SJSA1 (cell line): ENCODE results near the gene HDC. TPM values are rescaled to one million over a fixed set of nuclear protein-coding genes. Genes with fewer than 3 reads are reported as not detected.

Source experiments
- DNase-seq, 2 experiments: peaks; one replicate each; pipeline ENCODE4 v3.0.0-alpha.2; 2015 to 2020; ENCODE audit warnings: low spot score in 2 of 2, low read depth in 1 of 2
- H3K27ac ChIP-seq: fragments of 250-450 bp; sonication (Bioruptor Pico); 2 replicates; pipeline ENCODE4 v1.5.1; 2020; ENCODE audit warnings: mild to moderate bottlenecking, moderate library complexity
- H3K27me3 ChIP-seq: fragments of 250-450 bp; sonication (Bioruptor Pico); replicated peaks from 2 replicates; pipeline ENCODE4 v1.5.1; 2020; ENCODE audit warnings: mild to moderate bottlenecking, moderate library complexity
- H3K36me3 ChIP-seq: fragments of 250-450 bp; sonication (Bioruptor Pico); 2 replicates; pipeline ENCODE4 v1.5.1; 2020; ENCODE audit warnings: mild to moderate bottlenecking
- H3K4me1 ChIP-seq: fragments of 250-450 bp; sonication (Bioruptor Pico); replicated peaks from 2 replicates; pipeline ENCODE4 v1.6.1; 2021; ENCODE audit warnings: mild to moderate bottlenecking
- H3K4me3 ChIP-seq: fragments of 250-450 bp; sonication (Bioruptor Pico); 2 replicates; pipeline ENCODE4 v1.5.1; 2020; ENCODE audit warnings: mild to moderate bottlenecking
- H3K9me3 ChIP-seq: fragments of 250-450 bp; sonication (Bioruptor Pico); replicated peaks from 2 replicates; pipeline ENCODE4 v1.5.1; 2020; ENCODE audit warnings: mild to moderate bottlenecking
- total RNA-seq: library from RNA; depleted of rRNA; stranded (reverse); fragments of >200 nt; shearing (Covaris generic); gene quantifications from 2 replicates; pipeline ENCODE4 v1.2.3, GENCODE V29; 2014

Gene HDC
- total RNA-seq, 1 experiment from 2014 or later, result not detected

GRCh38 chr15:50247819-50248655 is 17.5 kb downstream of the HDC start:
- no peak overlapping the region for H3K4me3 ChIP-seq
- DNase-seq, result peak in 1 of 2 experiments; percentile 7

GRCh38 chr15:50246631-50247030 is 18.9 kb downstream of the HDC start:
- Histone ChIP-seq H3K36me3 (no peaks in the 10 kb centered on the region), H3K4me3 (no peak overlapping the region), H3K9me3 (no peaks in the 10 kb centered on the region), H3K4me1 (no peaks in the 10 kb centered on the region; the same call in 1 of the 2 replicates), H3K27me3 (no peaks in the 10 kb centered on the region), H3K27ac (no peak overlapping the region)
- DNase-seq, result no peak

More at GRCh38 chr15:50247819-50248655, 17.5 kb downstream of the HDC start:
- Histone ChIP-seq H3K27me3 (no peaks in the 10 kb centered on the region), H3K4me1 (no peaks in the 10 kb centered on the region; the same call in 1 of the 2 replicates), H3K9me3 (no peaks in the 10 kb centered on the region), H3K36me3 (no peaks in the 10 kb centered on the region), H3K27ac (no peak overlapping the region)

DNA sequence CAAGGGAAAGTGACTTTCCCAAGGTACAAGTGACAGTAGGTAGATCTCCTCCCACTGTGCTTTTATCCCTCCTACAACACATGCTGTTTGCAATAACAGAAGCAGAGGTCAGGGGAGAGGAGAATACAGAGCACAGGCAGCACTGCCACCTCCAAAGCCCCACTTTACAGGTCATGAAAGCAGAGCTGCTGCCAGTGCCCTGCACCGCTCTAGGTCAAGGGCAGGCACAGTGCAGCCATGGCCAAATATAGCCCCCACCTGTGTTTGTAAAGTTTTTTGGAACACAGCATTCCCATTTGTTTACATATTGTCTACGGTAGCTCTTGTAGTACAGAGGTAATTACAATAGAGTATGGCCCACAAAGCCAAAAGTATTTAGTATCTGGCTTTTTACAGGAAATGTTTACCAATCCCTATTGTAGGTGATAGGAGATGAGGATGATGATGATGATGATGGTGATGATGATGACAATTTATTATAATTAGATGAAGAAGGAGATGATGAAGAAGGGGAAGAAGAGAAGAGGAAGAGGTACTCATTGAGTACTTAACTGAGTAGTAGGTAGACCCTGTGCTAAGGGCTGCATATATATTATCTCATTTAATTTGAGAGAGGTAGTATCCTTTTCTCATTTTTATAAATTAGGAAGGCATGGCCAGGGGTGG is 20.4 kb downstream of the HDC start:
- H3K4me1 ChIP-seq, result no peaks in the 10 kb centered on the region; the same call in 1 of the 2 replicates
- no peaks in the 10 kb centered on the region for H3K27me3 ChIP-seq
- DNase-seq, result no peak
- H3K4me3 ChIP-seq, result no peak overlapping the region
- no peaks in the 10 kb centered on the region for H3K36me3 ChIP-seq
- no peak overlapping the region for H3K27ac ChIP-seq
- no peaks in the 10 kb centered on the region for H3K9me3 ChIP-seq

DNA sequence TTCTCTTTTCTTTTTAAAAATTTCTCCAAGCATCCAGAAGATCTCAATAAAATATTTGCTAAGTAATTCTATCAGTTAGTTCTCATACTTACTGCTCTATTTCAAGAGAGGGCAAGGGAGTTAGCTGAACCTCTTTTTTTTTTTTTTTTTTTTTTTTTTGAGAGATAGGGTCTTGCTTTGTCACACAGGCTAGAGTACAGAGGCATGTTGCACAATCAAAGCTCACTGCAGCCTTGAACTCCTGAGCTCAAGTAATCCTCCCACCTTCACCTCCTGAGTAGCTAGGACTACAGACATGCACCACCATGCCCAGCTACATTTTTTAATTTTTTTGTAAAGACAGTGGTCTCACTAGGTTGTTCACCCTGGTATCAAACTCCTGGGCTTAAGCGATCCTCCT is 21.4 kb downstream of the HDC start:
- no peak overlapping the region for H3K27ac ChIP-seq
- DNase-seq, result no peak
- no peaks in the 10 kb centered on the region for H3K36me3 ChIP-seq
- no peaks in the 10 kb centered on the region for H3K27me3 ChIP-seq
- no peaks in the 10 kb centered on the region for H3K9me3 ChIP-seq
- no peak overlapping the region for H3K4me3 ChIP-seq
- no peaks in the 10 kb centered on the region; the same call in 1 of the 2 replicates for H3K4me1 ChIP-seq

DNA sequence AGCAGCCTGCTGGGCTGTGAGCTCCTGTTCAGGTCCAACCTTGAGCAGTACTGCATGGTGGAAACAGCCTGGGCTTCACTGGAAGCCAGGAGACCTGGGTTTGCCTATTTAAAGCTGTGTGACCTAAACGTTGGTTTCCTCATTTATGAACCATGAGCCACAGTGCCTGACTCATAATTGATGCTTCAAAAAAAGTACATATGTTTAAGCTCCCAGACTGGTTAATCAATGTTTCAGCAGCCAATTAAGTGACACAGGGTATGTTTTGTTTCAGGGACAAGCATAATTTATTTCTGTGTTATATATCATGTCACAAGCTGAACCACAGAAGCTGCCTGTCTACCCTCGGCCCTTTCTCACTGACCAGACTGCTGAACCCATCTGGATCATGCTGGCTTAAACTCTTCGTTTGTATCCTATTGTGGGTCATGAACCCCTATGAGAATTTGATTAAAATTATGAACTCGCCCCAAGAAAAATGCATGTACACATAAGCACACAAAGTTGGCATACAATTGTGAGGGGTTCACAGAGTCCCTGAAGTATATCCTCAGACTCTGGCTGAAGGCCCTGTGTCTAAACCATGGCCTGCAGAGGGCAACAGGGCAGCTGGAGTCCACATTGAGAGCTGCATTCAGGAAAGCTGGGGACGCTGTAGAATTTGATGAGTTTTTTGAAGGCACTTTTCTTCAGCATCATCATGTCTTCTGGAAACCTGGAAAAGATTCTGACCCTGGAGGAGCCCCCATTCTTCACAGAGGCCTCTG is 23.7 kb downstream of the HDC start:
- H3K27ac ChIP-seq, result no peak overlapping the region
- no peak for DNase-seq
- no peaks in the 10 kb centered on the region for H3K36me3 ChIP-seq

GRCh38 chr15:50238255-50238654 is 27.3 kb downstream of the HDC start:
- no peak for DNase-seq
- H3K4me1 ChIP-seq, result no peaks in the 10 kb centered on the region
- no peaks in the 10 kb centered on the region for H3K9me3 ChIP-seq
- H3K36me3 ChIP-seq, result no peaks in the 10 kb centered on the region
- no peak overlapping the region for H3K27ac ChIP-seq
- H3K4me3 ChIP-seq, result no peak overlapping the region
- H3K27me3 ChIP-seq, result no peaks in the 10 kb centered on the region

More for the DNA sequence above, 23.7 kb downstream of the HDC start:
- H3K4me3 ChIP-seq, result no peak overlapping the region
- no peaks in the 10 kb centered on the region for H3K27me3 ChIP-seq
- H3K9me3 ChIP-seq, result no peaks in the 10 kb centered on the region
- no peaks in the 10 kb centered on the region for H3K4me1 ChIP-seq

- Histone ChIP-seq H3K36me3 (no peaks in the 10 kb centered on the region), H3K27me3 (no peaks in the 10 kb centered on the region), H3K27ac (no peak overlapping the region), H3K4me3 (no peak overlapping the region), H3K9me3 (no peaks in the 10 kb centered on the region), H3K4me1 (no peaks in the 10 kb centered on the region)
- DNase-seq, result no peak
Observed at GRCh38 chr15:50236433-50236832, 29.1 kb downstream of the HDC start.

DNA sequence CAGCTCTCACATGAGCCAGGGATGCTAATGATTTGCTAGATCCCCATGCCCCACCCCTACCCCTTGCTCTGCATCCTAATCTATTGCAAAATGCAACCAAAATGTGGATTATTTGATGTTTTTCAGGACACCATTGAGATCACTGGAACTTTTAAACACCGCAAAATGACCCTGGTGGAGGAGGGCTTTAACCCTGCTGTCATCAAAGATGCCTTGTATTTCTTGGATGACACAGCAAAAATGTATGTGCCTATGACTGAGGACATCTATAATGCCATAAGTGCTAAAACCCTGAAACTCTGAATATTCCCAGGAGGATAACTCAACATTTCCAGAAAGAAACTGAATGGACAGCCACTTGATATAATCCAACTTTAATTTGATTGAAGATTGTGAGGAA is 29.7 kb downstream of the HDC start:
- H3K27me3 ChIP-seq, result no peaks in the 10 kb centered on the region
- no peaks in the 10 kb centered on the region for H3K36me3 ChIP-seq
- no peaks in the 10 kb centered on the region for H3K9me3 ChIP-seq
- no peaks in the 10 kb centered on the region for H3K4me1 ChIP-seq
- no peak overlapping the region for H3K4me3 ChIP-seq
- H3K27ac ChIP-seq, result no peak overlapping the region
- DNase-seq, result no peak

- no peaks in the 10 kb centered on the region for H3K36me3 ChIP-seq
- no peaks in the 10 kb centered on the region for H3K27me3 ChIP-seq
- no peak overlapping the region for H3K27ac ChIP-seq
- H3K4me3 ChIP-seq, result no peak overlapping the region
- H3K4me1 ChIP-seq, result no peaks in the 10 kb centered on the region
- no peaks in the 10 kb centered on the region for H3K9me3 ChIP-seq
- DNase-seq, result no peak
Observed at GRCh38 chr15:50234764-50235163, 30.8 kb downstream of the HDC start.

DNA sequence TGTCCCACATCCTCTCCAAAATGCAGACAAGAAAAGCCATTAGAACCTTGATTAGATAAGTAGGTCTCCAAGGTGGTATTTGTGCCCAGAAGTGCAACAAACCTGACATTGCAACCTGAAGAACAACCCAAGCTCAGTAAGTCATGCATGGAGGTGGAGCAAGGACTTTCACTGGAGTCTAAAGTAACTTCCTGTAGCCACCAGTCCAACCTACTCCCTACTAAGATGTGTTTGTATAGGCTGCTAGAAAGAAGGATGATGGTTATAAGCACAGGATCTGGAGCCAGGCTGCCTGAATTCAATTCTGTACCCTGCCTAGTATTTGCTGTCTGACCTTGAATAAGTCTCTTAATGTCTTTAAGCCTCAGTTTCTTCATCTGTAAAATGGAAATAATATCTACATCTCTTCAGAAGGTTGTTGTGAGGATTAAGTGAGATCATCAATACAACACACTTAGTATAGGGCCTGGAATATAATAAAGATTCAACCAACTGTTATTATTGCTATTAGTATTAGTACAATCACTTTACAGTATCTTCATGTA is 32.3 kb downstream of the HDC start:
- Histone ChIP-seq H3K9me3 (no peaks in the 10 kb centered on the region), H3K36me3 (no peaks in the 10 kb centered on the region), H3K4me3 (no peak overlapping the region), H3K27ac (no peak overlapping the region), H3K27me3 (no peaks in the 10 kb centered on the region), H3K4me1 (no peaks in the 10 kb centered on the region)
- DNase-seq, result no peak

GRCh38 chr15:50232791-50233190 is 32.7 kb downstream of the HDC start:
- no peak for DNase-seq
- H3K27me3 ChIP-seq, result no peaks in the 10 kb centered on the region
- no peak overlapping the region for H3K4me3 ChIP-seq
- no peak overlapping the region for H3K27ac ChIP-seq
- H3K4me1 ChIP-seq, result no peaks in the 10 kb centered on the region
- no peaks in the 10 kb centered on the region for H3K36me3 ChIP-seq
- H3K9me3 ChIP-seq, result no peaks in the 10 kb centered on the region

GRCh38 chr15:50231761-50232160 is 33.8 kb downstream of the HDC start:
- no peak overlapping the region for H3K27ac ChIP-seq
- DNase-seq, result no peak
- H3K9me3 ChIP-seq, result no peaks in the 10 kb centered on the region
- H3K4me1 ChIP-seq, result no peaks in the 10 kb centered on the region
- H3K4me3 ChIP-seq, result no peak overlapping the region
- no peaks in the 10 kb centered on the region for H3K27me3 ChIP-seq
- H3K36me3 ChIP-seq, result no peaks in the 10 kb centered on the region

DNA sequence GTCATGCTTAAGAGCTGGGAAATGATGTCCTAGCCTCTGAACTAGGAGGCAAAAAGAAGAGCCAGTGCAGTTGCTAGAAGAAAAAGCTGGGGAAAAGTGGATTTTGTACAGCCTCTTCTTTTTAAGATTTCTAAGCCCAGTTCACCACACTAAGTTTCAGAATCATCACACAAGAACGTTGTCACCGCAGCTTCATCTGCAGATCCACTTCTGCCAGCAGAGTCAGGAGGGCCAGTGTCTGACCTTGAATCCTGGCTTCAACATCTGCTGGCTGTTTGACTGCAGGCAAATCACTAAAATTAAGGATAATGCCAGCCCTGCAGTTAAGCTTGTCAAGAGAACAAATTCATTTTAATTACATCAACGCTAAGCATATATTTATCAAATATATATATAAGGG is 36.2 kb downstream of the HDC start:
- no peaks in the 10 kb centered on the region for H3K36me3 ChIP-seq
- no peak for DNase-seq
- H3K27me3 ChIP-seq, result no peaks in the 10 kb centered on the region
- no peak overlapping the region for H3K27ac ChIP-seq
- no peaks in the 10 kb centered on the region for H3K9me3 ChIP-seq
- H3K4me1 ChIP-seq, result no peaks in the 10 kb centered on the region
- H3K4me3 ChIP-seq, result no peak overlapping the region
